HG03066 (cell line): Measurements from ENCODE around the gene ALDH3B1.

Source experiments
- ATAC-seq: cut with Tn5 transposase; IDR thresholded peaks from one replicate; pipeline ENCODE4 v1.9.1; 2021; ENCODE audit warnings: low read depth; ENCODE audit not compliant: unreplicated experiment

The ALDH3B1 gene

DNA sequence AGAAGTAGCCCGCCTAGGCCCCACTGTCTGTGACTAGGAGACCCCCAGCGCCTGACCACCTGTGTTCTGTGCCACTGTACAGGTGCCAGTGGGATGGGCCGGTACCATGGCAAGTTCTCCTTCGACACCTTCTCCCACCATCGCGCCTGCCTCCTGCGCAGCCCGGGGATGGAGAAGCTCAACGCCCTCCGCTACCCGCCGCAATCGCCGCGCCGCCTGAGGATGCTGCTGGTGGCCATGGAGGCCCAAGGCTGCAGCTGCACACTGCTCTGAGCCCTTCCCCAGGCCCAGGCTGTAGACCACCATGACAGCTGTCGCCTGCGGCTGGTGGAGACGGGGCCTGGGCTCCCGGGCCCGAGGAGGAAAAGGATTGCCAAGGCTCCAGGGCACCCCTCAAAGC is 17.5 kb downstream of the ALDH3B1 start:
- no peak for ATAC-seq

DNA sequence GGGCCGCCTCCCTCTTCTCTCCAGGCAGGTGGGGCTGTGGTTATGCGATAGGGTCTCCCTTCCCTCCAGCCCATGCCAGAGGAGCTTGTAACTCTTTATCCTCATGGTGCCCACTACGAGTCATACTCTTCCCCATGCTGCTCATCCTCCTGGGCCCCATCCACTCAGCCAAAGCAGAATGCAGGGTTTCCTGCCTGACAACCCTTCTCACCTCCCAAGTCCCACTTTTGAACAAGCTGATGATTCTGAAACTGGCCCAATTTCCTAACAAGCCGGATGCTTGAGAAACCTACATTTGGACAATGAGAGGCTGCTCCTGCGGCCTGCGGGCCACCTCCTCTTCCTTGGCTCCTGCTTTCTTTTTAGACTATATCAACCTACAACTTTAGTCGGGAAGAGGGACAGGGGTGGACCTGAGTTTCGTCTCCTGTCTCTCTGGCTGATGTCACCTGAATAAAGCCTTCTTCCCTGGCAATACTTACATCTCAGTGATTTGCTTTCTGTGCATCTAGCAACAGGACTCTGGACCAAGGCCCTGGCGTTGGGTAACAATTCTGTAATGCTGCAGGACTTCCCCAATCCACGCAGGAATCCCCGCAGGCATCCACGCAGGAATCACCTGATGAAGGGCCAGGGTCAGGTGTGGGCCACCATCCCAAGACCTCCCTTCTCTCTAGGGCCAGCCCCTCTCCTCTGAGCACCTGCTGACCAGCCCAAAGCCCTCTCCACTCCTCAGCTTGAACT is 18.8 kb downstream of the ALDH3B1 start:
- ATAC-seq, result no peak

DNA sequence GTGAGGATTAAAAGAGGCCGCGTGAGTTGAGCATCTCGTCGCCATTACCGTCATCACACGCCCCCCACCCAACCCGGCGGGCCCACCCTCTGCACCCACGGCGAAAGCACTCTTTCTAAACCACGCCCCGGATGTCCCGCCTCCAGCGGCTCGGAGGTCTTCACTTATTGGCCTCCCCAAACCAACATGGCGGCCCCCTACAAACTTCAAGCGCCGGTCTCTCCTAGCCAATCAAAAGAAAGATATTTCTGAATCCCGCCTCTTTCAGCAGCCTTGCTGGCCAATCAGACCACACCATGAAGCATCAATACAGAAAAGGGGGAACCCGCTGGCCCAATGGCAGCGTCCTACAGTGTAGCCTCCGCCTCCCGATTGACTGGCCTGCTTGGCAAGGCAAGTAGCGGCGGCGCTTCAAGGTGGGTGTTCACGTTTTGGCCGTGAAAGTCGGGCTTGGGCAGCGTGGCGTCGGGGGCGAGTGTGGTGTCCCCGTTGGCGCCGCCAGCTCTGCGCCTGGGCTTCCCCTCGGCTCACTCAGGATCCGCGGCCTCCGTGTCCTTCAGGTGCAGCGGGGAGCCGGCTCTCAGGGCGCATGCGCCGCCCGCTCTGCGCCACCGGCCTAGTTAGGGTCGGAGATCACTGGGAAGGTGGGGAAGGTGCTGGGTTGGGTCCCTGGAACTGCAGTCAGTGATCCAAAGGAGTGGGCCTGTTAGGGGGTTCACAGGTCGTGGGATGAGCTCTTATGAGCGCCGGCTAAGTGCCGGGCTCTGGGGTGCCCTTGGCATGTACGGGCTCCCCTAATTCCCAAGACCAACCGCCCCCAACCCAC is 20.4 kb downstream of the ALDH3B1 start, which contains the start of gene NDUFS8:
Gene NDUFS8 (plus strand): TSS at position 364 of the 826 bp plus-strand sequence. CDS start 1,471 bp downstream, outside the sequence.
- ATAC-seq, result peak; percentile 96

DNA sequence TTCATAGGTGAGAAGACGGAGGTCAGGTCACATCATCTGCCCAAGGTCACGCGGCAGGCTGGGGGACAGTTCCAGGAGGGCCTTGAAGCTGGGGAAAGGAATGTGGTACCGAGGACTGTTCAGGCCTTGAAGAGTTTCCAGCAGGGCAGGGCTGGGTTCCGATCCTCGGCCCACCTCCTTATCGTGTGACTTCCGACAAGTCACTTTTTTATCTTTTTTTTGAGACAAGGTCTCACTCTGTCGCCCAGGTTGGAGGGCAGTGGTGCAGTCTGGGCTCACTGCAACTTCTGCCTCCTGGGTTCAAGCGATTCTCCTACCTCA is 21.0 kb downstream of the ALDH3B1 start:
- ATAC-seq, result no peak

DNA sequence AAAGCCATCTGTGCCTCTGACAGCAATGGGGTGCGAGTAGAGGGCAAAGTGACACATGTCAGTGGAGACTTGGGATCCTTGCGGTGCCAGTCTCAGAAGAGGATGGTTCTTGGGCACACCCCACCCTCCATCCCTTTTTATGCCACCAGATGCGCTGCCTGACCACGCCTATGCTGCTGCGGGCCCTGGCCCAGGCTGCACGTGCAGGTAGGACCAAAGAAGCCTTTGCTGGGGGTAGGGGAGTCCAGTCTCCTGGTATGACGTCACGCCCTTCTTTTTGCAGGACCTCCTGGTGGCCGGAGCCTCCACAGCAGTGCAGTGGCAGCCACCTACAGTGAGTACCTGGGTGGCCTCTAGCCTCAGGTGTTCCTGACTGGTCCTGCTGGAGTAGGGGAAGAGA is 21.9 kb downstream of the ALDH3B1 start:
- no peak for ATAC-seq

DNA sequence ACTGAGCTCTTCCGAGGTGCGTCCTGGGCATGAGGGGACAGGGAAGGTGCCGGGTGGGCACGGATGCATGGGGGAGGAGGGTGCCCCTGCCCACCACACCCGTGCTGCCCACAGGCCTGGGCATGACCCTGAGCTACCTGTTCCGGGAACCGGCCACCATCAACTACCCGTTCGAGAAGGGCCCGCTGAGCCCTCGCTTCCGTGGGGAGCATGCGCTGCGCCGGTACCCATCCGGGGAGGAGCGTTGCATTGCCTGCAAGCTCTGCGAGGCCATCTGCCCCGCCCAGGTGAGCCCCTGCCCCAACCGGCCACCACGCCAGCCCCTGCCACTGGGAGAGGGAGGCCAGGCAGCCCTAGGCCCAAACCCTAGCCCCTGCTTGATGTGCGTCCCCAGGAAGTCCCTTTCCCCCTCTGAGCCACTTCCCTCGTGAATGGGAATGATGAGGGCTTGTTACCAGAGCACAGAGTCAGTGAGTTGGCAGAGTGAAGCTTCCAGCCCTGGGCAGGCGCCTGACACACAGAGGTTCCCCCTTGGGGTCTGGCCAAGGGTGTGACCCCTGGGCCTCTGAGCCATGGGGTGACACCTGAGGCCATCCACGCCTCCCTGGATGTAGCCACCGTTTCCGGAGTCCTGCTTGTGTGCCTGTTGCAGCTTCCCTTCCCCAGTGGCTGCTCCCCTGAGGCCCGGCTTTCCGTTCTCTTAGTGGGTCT is 23.0 kb downstream of the ALDH3B1 start:
- ATAC-seq, result no peak

DNA sequence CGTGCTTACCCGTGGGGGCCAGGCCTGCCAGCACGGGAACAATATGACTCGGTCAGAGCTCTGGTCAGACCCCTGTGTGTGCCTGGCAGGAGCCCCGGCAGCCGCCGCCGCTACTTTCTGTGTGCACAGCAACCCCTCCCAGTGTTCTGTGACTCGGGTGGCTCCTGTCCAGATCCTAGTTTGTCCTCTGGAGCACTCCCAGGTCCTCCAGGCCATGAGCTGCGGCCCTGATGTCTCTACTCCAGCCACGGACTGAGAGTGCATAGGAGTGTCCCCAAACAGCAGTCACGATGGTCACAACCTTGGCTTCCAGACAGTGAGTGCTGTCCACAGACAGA is 23.6 kb downstream of the ALDH3B1 start:
- ATAC-seq, result no peak

DNA sequence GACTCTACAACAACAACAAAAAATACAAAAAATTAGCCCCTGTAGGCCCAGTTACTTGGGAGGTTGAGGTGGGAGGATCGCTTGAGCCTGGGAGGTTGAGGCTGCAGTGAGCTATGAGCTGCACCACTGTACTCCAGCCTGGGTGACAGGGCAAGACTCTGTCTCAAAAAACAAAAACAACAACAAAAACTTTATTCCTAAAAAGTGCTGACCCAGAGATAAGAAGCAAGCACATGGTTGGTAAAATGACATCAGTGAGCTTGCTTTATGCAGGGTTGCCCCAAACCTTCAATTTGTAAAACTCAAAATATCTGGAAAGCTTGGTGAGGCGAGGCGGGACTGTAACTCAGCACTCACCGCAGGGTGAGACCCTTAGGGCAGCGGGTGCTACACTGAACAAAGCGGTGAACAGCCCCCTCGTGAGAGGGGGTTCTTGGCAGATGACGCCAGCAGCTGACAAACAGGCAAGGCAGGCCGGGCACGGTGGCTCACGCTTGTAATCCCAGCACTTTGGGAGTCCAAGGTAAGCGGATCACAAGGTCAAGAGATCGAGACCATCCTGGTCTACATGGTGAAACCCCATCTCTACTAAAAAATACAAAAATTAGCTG is 25.2 kb downstream of the ALDH3B1 start:
- ATAC-seq, result no peak

DNA sequence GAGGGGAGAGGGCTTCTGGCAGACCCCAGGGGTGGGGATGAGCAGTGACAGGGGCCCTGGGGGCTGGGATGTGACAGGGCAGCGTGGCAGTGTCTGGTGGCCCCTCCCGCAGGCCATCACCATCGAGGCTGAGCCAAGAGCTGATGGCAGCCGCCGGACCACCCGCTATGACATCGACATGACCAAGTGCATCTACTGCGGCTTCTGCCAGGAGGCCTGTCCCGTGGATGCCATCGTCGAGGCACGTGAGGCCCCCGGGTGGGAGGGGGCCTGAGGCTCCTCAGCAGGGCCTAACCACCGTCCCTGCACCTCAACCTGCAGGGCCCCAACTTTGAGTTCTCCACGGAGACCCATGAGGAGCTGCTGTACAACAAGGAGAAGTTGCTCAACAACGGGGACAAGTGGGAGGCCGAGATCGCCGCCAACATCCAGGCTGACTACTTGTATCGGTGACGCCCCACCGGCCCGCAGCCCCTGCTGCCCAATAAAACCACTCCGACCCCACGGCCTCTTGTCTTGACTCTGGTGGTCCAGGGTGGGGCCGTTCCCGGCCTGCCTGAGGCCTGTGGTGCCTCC is 26.1 kb downstream of the ALDH3B1 start:
- no peak for ATAC-seq

DNA sequence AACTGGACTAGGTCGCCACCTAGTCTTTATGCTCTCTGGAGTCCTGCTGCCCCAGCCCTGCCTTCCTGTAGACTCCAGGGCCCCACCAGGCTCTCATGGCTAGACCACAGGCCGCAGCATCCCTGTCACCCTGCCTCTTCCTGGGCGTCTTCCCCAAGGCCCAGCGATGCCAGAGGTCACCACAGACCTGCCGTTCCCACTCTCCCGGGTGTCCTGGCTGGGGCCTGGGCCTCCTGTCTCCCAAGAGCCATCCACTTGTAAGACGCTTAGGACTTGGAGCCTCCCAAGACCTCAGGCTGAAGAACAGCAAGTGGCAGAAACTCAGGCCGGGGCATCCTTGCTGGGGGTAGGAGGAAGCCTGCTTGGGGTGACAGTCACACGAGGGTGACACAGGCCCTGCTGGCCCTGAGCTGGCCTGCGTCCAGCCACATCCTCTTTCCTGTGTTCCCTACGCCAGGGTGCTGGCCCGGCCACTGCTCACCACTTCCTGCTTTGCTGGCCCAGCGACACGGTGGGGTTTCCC is 26.7 kb downstream of the ALDH3B1 start:
- ATAC-seq, result no peak

DNA sequence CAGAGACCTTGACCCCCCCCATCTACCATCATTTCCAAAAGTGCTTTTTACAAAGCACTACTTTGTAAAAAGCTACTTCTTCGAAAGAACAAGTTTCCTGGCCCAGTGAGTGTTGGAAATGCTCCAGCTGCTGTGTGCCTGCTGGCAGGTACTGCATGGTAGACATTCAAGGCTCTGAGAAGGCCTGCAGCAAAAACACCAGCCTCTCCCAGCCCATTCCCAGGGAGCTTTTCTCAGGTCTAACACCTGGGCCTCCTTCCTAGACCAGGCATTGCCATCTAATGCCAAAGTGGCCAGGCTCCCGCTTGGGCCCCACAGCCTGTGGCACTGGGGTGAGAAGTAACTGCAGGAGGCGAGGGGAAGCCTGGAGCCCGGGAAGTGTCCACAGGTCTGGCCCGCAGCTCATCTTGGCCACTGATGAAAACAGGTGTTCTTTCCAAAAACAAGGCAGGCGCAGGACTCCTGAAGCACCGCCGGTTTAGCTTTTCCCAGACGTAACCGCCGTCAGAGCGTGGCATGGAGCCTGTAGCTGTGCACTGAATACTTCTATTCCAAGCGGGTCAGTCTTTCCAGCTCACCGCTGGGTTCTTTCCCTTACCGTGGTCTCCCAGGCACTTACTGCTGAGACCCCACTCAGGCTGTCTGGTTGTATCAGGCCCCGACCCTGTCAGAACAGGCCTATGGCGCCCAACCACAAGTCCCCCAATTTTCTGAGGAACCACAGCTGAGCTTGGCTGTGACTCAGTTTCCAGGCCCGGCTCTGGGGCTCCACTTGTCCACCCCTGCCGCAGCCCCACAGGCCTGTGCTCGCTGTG is 27.5 kb downstream of the ALDH3B1 start:
- no peak for ATAC-seq

DNA sequence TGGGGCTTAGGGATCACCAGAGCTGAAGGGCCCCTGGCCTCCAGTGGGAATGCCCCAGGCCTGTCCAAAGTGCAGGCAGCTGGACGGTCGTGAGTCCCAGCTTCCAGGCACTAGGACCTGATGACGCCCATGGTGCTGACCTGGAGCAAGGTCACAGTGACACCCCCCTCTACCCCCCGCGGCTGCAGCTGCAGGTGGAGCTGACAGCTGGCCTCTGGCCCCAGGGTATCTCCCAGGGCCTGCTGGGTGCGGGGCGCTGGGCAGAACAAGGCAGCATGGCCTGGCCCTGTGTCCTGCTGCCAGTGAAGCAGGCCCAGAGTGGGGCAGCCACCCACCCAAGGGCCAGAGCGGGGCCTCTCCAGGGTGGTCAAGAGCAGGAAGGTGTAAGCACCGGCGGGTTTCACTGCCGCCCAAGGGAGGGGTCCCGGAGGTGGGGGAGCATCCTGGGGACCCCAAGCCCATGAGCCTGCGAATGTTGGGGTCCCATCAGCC is 28.1 kb downstream of the ALDH3B1 start:
- ATAC-seq, result no peak

DNA sequence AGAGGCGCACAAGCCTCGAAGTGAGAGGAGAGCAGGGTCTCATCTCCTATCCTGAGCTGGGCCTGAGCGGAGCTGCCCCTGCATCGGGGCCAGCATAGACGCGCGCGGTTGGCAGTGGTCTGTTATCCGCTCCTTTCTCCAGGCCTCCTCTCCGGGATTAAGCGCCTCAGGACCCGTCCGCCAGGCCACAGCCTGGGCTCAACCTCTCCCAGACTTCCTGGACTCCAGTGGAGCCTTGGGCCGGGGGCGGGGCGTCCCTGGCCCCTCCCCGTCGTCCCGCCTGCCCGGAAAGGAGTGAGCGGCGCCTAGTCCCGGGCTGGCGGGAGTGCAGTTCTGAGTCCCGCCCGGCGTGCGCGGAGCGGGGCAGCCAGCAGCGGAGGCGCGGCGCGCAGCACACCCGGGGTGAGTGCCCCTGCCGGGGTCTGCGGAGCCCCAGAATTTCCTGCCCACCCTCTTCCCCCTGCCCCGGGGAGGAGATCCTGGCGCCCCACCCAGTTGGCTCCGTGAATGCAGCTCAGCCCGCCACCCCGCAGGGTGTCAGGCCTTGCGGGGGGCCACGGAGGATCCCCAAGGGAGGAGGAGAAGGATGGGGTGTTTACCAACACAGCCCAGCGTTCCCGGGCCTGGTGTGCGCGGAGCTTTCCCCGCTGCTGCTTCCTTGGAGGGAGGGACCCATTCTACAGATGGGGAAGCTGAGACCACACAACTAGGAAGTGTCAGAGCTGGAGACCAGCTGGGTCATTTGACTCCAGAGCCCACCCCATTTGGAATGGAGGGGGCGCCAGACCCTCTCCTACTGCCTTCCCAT is 28.8 kb downstream of the ALDH3B1 start, which contains the start of gene TCIRG1:
Gene TCIRG1 (plus strand): TSS at position 308 of the 808 bp plus-strand sequence. CDS start 2,247 bp downstream, outside the sequence.
- ATAC-seq, result no peak

DNA sequence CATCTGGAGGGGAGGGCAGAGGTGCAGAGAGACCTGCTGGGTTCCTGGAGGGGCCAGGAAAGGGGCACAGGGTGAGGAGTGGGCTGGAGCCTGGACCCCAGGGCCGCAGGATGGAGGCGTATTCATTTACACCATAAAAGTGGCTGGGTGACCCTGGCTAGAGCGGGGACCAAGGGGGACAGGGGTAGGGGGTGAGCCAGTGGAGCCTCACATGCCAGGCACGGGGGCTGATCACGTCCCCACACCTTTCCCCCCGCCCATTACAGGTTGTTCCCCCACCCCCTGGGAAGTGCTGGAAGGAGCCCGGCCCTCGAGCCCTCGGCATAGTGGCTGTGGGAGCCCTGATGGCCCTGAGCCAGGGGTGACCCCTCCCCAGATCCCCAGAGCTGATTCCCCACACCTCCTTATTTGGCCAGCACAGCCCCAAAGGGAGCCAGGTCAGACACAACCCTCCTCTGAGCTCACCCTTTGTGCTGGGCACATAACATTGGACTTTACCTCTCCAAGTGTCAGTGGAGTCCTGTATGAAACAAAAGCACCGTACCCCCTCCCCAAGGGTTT is 29.5 kb downstream of the ALDH3B1 start:
- peak; percentile 1 for ATAC-seq

DNA sequence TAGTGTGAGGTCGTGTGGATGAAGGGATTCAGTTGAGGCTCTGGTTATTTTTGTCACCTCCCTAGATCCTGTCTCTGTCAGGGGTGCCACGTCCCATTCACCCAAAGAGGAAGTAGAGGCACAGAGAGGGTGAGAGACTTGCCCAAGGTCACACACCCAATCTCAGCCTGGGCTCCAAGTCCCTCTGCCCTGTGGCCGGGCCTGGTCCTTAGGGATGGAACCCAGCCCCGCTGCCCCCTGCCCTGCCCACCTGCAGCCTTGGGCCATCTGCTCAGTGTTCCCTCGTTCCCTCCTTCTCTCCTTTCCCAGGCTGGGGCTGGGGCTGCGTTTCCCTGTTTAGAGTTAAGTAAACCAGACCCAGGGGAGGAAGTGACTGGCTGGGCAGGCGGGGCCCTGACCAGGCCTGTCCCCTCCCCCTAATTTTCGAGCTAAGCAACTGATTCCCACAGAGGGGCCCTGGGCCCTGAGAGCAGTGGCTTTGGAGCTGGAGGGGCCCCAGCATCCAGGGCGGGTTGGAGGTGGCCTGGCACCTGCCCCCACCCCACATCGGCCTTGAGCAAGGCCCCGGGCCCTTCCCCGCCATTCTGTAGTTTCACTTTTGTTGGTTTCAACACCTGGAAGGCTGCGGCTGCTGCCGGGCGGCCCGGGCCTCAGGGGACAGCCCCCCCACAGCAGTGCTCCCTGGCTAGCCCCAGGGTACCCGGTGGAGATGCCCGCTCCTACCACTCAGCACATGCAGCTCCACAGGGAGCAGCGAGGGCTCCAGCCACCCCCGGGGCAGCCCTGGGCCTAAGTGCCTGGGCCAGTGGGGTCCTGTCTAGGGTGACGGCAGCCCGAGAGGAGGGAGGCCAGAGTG is 30.2 kb downstream of the ALDH3B1 start:
- peak; percentile 54 for ATAC-seq

DNA sequence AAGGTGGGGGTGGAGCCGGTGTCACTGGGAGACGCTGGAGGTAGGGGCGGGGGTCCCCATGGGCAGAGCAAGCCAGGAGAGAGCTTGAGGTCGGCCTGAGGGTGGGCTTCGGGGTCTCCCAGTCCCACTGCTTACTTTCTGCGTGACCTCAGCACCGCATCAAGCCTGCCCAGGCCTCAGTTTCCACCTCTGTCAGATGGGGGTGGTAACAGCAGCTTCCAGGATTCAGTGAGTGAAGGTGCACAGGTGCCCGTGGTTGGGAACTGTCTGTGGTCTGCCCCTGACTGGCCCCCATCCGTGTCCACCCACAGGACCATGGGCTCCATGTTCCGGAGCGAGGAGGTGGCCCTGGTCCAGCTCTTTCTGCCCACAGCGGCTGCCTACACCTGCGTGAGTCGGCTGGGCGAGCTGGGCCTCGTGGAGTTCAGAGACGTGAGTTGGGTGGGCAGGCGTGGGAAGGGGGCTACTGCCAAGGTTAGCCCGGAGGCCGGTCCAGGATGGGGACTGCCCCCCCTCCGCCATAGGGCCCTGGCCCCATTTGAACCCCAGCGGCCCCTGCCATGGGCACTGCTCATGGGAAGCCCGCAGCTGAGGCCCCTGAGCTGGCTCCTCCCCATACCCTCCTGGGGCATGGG is 30.9 kb downstream of the ALDH3B1 start:
- no peak for ATAC-seq
